ENCODE measurements around the gene DCP1A.
A peak's percentile ranks its signal among the peaks of the same experiment; 100 is the strongest.
"Not testable (repeated sequence)": the region's sequence is repeated elsewhere in the genome, so short reads cannot be mapped to it uniquely, and the experiment has no call there.

The DCP1A gene

GRCh38 chr3:53261712-53262111, 85.6 kb downstream of the DCP1A start:
- DNase-seq, result no peak

- no peak for DNase-seq
These were observed 87.0 kb downstream of the DCP1A start for GRCh38 chr3:53260286-53260785.

- DNase-seq, result no peak
These were observed 87.7 kb downstream of the DCP1A start for GRCh38 chr3:53259427-53260259.

GRCh38 chr3:53258600-53259426, 88.5 kb downstream of the DCP1A start:
- no peak for DNase-seq

GRCh38 chr3:53257465-53257864, 89.9 kb downstream of the DCP1A start:
- no peak for DNase-seq

GRCh38 chr3:53256704-53257055, 90.7 kb downstream of the DCP1A start:
- DNase-seq, result no peak

GRCh38 chr3:53255775-53256703, 91.3 kb downstream of the DCP1A start, which contains the start of gene TKT:
TSS of gene TKT (minus strand) at chr3:53256022. CDS start at chr3:53255942, 80 bp downstream.
- peak; percentile 83 for DNase-seq

GRCh38 chr3:53255423-53255774, 91.9 kb downstream of the DCP1A start:
- no peak for DNase-seq

- DNase-seq, result peak; percentile 36
These were observed 92.6 kb downstream of the DCP1A start for GRCh38 chr3:53254509-53255422.

- no peak for DNase-seq
These were observed 93.4 kb downstream of the DCP1A start for GRCh38 chr3:53253707-53254508.

- not testable (repeated sequence) for DNase-seq
These were observed 94.4 kb downstream of the DCP1A start for GRCh38 chr3:53252947-53253322.

GRCh38 chr3:53252096-53252946, 95.0 kb downstream of the DCP1A start:
- DNase-seq, result no peak

GRCh38 chr3:53250881-53251605, 96.3 kb downstream of the DCP1A start:
- no peak for DNase-seq

GRCh38 chr3:53250453-53250852, 96.9 kb downstream of the DCP1A start:
- DNase-seq, result no peak

- no peak for DNase-seq
These were observed 99.2 kb downstream of the DCP1A start for GRCh38 chr3:53248161-53248560.

- no peak for DNase-seq
These were observed 99.7 kb downstream of the DCP1A start for GRCh38 chr3:53247619-53248018.

GRCh38 chr3:53244271-53244670, 103.1 kb downstream of the DCP1A start:
- no peak for DNase-seq

GRCh38 chr3:53243785-53244184, 103.6 kb downstream of the DCP1A start:
- no peak for DNase-seq

GRCh38 chr3:53243165-53243564, 104.2 kb downstream of the DCP1A start:
- peak; percentile 71 for DNase-seq
